Testis (tissue), 2 donors: ENCODE measurements around the gene NRIP1.

Experiments used
- CTCF ChIP-seq, 3 experiments: fragments of 450-650 bp in 2 of 3; fragments of 200-600 bp in 1 of 3; sonication (generic) in 1 of 3; IDR thresholded peaks; one replicate each; pipeline ENCODE4 v1.5.1; 2016 to 2019; ENCODE audit warnings: antibody characterized with exemption in 3 of 3, mild to moderate bottlenecking in 2 of 3, moderate library complexity in 1 of 3
- POLR2A ChIP-seq: fragments of 450-650 bp; IDR thresholded peaks from one replicate; pipeline ENCODE4 v1.6.1; 2017; ENCODE audit warnings: antibody characterized with exemption, mild to moderate bottlenecking, moderate library complexity

- TF ChIP-seq CTCF (IDR thresholded peaks at IDR 0.05) (no peak), POLR2A (no peak)
Measured at GRCh38 chr21:15094706-15095105, 29.9 kb upstream of the NRIP1 start.
